HUDEP-2 (cell line): Measurements from ENCODE around the gene PRSS8.
A peak's percentile ranks its signal among the peaks of the same experiment; 100 is the strongest.
"Not testable (repeated sequence)": the region's sequence is repeated elsewhere in the genome, so short reads cannot be mapped to it uniquely, and the experiment has no call there.

Experiments used
- DNase-seq, 76 experiments: peaks; one replicate each; lab custom pipeline; 2025; ENCODE audit not compliant: unreplicated experiment in 76 of 76; lab: John Stamatoyannopoulos, UW

PRSS8 gene

DNA sequence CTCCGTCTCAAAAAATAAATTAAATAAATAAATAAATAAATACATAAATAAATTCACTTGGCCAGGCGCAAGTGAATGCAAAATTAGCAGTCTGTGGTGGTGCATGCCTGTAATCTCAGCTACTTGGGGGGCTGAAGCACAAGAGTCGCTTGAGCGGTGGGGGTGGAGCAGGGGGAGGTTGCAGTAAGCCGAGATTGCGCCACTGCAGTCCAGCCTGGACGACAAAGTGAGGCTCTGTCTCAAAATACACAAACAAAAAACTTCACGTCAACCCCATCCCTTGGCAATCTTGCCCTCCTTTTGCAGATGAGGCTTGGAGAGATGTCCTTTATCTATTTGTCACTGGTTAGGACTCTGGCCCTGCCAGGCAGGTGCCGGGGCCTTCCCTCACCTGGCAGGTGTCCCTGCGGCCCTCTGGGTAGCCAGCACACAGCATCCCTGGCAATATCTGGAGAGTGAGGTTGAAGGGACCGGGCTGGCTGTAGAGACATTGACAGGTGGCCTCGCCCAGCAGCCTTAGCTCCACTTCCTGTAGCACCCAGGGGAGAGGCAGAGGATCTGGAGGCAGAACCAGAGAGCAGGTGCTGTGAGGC is 10.0 kb upstream of the PRSS8 start:
- DNase-seq, result no peak

DNA sequence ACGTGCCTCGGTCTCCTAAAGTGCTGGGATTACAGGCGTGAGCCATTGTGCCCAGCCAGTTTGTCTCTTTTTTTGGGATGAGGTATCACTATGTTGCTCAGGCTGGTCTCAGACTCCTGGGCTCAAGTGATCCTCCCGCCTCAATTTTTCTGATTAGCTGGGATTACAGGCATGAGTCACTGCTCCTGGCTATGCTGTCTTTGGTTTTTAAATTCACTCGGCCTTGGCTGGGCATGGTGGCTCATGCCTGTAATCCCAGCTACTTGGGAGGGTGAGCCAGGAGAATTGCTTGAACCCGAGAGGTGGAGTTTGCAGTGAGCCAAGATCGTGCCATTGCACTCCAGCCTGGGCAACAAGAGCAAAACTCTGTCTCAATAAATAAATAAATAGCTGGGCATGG is 8.9 kb upstream of the PRSS8 start:
- DNase-seq, result not testable (repeated sequence)

- DNase-seq, result no peak
These were observed 8.2 kb upstream of the PRSS8 start for GRCh38 chr16:31143694-31144148.

GRCh38 chr16:31143011-31143693 is 7.6 kb upstream of the PRSS8 start:
- no peak for DNase-seq

DNA sequence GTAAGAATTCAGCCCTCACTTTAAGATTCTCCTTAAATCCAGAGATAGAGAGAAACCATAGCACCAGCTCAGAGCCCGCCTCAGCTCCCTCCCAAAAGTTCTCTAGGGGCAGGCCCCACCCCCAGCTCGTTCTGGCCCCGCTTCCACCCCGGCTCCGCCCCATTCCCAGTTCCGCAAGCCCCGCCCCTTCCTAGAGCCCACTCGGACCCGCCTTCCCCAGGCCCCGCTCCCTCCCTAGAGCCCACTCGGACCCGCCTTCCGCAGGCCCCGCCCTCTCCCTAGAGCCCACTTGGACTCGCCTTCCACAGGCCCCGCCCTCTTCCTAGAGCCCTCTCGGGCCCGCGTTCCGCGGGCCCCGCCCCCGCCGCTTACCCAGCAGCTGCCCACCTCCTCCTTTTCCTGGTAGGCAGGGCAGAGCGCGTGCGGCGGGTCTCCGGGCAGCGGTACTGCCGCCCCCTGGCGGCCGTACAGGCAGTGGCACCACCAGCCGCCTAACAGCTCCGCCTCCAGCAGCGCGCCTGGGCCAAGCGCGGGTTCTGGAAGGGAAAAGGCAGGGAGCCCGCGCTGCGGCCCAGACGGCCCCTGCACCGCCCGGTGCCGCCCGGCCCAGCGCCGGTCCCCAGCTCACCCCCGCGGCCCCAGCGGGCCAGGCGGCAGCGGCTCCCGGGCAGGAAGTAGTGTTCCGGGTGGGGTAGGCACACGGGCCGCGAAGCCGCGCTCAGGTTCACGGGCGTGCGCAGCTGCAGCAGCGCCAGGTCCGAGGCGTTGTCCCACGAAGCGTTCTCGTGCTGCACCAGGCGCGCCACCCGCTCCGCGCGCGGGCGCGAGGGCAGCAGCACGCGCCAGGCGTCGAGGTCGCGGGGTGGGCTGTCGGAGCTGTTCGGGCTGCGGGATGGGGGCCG is 6.8 kb upstream of the PRSS8 start:
- DNase-seq, result peak in 75 of 76 experiments; percentile 77 to 100 (median 99)

- DNase-seq, result peak in 3 of 76 experiments; percentile 20 to 41 (median 31)
These were observed 6.1 kb upstream of the PRSS8 start for GRCh38 chr16:31141489-31142108.

- DNase-seq, result not testable (repeated sequence)
These were observed 5.5 kb upstream of the PRSS8 start for GRCh38 chr16:31141071-31141469.

DNA sequence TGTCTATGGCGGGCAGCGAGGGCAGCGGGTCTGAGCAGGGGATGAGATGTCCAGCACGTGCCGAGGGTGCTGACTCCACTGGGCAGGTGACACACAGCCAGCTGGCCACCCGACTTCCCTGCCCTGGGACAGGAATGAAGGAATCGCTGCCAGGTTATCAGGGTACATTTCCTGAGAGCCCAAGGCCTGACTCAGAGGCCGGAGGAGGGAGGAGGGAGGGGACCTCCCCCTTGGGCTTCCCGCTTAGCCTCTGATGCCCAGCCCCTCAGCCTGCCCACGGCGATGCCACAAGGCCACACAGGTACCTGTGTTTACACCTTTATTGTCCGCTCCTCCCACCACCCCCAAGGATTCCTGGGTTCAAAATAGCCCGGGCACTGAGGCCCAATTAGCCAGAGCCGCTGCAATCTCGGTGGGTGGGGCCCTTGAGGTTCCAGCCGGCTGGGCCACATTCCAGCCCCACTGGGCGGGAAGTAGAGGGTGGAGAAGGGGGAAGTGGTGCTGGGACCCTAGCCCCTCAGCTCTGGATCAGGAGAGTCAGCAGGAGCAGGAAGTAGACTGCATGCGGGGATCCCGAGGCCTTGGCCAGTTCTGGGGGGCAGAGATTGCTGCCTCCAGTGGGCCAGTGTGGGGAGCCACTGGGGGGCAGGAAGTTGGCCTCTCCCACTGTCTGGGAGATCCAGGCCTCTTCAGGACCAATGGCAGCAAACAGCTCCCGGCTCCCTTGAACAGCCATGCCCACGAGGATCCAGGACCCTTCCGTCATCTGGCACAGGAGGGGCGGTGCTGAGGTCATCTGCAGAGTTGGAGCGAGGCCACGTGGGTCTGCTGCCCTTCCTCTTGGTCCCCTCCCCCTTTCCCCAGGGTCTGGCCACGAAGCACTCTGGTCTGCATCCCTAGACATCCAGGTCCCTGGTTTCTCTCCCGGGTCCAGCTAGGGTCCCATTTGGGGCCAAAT is 3.4 kb upstream of the PRSS8 start:
- DNase-seq, result no peak

DNA sequence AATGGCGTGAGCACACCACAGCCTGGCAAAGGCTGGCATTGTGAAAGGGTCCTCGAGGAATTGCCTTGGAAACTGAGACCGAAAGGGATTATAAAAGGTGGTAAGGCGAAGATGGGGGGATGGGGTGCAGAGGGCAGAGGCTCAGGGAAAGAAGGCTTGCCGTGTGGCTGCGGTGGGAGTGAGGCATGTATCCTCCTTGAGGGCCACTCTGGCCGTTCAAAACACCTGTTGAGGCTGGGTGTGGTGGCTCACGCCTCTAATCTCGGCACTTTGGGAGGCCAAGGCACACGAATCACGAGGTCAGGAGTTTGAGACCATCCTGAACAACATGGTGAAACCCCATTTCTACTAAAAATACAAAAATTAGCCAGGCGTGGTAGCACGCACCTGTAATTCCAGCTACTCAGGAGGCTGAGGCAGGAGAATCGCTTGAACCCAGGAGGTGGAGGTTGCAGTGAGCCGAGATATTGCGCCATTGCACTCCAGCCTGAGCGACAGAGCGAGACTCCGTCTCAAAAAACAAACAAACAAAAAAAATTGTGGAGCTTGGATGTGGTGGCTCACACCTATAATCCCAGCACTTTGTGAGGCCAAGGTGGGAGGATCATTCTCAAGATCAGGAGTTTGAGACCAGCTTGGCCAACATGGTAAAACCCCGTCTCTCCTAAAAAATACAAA is 1.4 kb upstream of the PRSS8 start:
- not testable (repeated sequence) for DNase-seq

DNA sequence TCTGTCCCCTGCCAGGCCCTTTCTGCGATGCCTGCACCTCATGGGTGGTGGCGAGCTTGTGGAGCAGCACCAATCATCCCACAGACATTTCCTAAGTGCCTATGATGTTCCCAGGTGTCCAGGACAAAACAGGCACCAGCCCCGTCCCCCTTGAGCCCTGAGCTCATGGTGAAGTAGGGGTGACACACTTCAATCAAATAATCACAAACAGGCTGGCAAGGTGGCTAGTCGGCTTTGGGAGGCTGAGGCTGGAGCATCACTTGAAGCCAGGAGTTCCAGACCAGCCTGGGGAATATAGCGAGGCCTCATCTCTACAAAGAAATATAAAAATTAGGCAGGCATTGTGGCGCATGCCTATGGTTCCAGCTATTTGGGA is 748 bp upstream of the PRSS8 start:
- no peak for DNase-seq

GRCh38 chr16:31134625-31135534 is 647 bp downstream of the PRSS8 start:
- DNase-seq, result no peak

DNA sequence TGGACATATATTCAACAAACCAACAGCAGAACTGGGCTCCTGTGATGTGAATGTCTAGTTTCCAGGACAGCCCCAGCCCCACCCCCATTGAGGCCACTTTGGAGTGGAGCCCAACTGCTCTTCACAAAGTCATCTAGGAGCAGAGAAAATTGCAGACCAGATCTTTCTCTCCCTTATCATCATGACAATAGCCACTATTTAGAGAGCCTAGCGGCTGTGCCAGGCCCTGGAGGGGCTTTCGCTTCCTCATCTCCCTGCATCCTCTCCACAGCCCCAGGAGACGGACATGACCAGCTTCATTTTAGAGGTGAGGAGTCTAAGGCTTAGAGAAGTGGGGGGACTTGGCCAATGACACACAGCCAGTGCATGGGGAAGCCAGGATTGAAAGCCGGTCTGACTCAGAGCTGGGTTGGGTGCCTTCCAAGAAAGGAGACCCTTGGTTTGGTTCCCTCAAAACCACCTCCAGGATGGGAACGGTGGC is 1.4 kb downstream of the PRSS8 start:
- peak in 15 of 76 experiments; percentile 3 to 57 (median 19) for DNase-seq

GRCh38 chr16:31133046-31133501 is 2.5 kb downstream of the PRSS8 start:
- DNase-seq, result no peak

- no peak for DNase-seq
These were observed 3.1 kb downstream of the PRSS8 start for GRCh38 chr16:31132303-31132979.

DNA sequence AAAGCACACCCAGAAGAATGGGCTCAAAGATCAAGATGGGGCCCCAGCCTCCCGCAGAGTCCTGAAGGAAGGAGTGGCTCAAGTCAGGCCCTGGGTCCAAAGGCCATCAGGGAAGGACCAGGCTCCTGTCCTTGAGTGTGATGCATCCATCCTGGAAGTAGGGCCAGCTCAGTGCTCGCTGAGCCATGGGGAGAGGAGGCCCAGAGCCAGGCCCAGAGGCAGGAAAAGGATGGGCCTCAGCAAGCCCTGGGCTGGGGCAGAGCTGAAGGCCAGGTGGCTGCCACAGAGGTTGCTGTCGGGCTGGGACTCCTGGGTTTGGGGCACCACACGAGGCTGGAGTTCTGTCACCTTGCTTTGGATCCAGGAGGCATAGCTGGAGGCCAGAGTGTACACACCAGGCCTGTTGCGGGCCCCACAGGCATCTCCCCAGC is 3.7 kb downstream of the PRSS8 start:
- no peak for DNase-seq

DNA sequence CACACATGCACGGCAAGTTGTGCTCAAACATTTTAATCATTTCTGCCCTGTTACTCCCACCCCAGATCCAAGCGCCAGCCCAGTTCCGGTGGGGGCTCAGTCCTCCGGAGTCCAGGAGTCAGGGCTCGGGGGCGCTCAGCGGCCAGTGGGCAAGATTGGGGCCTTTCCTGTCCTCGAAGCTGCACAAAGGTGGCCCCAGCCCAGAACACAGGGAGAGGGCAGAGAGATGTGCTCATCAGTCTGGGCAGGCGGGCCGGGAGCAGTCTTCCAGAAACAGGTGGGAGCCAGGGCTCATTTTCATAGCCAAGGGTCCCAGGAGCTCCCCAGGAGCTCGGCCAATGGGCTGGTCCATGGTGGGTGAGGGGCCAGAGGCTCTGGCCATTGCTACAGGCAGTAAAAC is 4.1 kb downstream of the PRSS8 start:
- DNase-seq, result no peak

DNA sequence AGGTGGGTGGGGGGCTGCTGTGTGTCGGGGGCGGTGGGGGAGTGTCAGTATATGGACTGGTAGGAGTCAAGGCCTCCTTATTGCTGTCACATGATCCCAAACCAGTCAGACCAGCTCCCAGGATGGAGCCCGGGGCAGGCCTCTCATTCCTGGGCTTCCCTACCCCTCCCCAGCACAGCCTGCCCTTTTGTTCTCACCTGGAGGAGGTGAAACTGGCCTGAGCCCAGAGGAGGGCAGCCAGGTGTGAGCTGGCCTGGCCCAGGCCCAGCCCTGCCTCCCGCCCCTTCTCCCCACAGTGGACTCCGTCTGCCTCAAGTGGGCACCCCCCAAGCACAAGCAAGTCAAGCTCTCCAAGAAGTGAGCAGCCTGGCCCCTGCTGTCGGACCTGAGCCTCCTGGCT is 4.6 kb downstream of the PRSS8 start:
- no peak for DNase-seq
